Transverse colon (tissue), 4 donors: ENCODE measurements around the gene RASAL2.

ENCODE experiments used
- EP300 ChIP-seq: sonication (generic); formaldehyde crosslinking; IDR thresholded peaks from one replicate; pipeline ENCODE4 v1.6.1; 2017; ENCODE audit warnings: antibody characterized with exemption, low read depth
- POLR2A ChIP-seq: fragments of 450-650 bp; IDR thresholded peaks from one replicate; pipeline ENCODE4 v1.6.1; 2016; ENCODE audit warnings: antibody characterized with exemption, mild to moderate bottlenecking, moderate library complexity
- POLR2AphosphoS5 ChIP-seq, 3 donors: sonication (generic); formaldehyde crosslinking; IDR thresholded peaks; one replicate each; pipeline ENCODE4 v1.6.1; 2016; ENCODE audit warnings: antibody characterized with exemption in 3 of 3
- TF ChIP-seq, protein P1 (sequence below), 5 experiments: fragments of 200-600 bp in 3 of 5; fragments of 450-650 bp in 2 of 5; sonication (generic) in 3 of 5; IDR thresholded peaks; 1 replicate in 2 of 5; 2 replicates in 3 of 5; pipeline ENCODE4 v1.5.1; 2016 to 2017; ENCODE audit warnings: antibody characterized with exemption in 5 of 5, inconsistent platforms in 3 of 5, mild to moderate bottlenecking in 2 of 5, moderate library complexity in 1 of 5

DNA sequence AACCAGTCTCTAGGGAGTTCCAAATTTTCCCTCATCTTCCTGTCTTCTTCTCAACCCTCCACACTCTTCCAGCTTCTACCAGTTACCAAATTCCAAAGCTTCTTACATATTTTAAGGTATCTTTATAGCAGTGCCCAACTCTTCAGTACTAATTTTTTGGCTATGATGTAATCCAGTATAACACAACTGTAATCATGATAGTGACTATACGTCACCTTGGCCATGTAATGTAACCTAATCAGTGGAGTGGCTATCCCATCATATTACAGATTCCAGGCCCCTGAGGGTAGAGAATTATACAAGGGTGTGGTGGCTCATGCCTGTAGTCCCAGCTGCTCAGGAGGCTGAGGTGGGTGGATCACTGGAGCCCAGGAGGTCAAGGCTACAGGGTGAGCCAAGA is 259.6 kb downstream of the RASAL2 start:
- TF ChIP-seq POLR2A, result no peak
- TF ChIP-seq, protein P1, sequence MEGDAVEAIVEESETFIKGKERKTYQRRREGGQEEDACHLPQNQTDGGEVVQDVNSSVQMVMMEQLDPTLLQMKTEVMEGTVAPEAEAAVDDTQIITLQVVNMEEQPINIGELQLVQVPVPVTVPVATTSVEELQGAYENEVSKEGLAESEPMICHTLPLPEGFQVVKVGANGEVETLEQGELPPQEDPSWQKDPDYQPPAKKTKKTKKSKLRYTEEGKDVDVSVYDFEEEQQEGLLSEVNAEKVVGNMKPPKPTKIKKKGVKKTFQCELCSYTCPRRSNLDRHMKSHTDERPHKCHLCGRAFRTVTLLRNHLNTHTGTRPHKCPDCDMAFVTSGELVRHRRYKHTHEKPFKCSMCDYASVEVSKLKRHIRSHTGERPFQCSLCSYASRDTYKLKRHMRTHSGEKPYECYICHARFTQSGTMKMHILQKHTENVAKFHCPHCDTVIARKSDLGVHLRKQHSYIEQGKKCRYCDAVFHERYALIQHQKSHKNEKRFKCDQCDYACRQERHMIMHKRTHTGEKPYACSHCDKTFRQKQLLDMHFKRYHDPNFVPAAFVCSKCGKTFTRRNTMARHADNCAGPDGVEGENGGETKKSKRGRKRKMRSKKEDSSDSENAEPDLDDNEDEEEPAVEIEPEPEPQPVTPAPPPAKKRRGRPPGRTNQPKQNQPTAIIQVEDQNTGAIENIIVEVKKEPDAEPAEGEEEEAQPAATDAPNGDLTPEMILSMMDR (IDR thresholded peaks at IDR 0.05), result no peak
- no peak for TF ChIP-seq POLR2AphosphoS5 (IDR thresholded peaks at IDR 0.05)
- TF ChIP-seq EP300, result no peak
